HG03196 (cell line): ENCODE results near the gene ADAR.

Experiments
- ATAC-seq: cut with Tn5 transposase; IDR thresholded peaks from one replicate; pipeline ENCODE4 v1.9.1; 2021; ENCODE audit not compliant: unreplicated experiment

Gene ADAR

DNA sequence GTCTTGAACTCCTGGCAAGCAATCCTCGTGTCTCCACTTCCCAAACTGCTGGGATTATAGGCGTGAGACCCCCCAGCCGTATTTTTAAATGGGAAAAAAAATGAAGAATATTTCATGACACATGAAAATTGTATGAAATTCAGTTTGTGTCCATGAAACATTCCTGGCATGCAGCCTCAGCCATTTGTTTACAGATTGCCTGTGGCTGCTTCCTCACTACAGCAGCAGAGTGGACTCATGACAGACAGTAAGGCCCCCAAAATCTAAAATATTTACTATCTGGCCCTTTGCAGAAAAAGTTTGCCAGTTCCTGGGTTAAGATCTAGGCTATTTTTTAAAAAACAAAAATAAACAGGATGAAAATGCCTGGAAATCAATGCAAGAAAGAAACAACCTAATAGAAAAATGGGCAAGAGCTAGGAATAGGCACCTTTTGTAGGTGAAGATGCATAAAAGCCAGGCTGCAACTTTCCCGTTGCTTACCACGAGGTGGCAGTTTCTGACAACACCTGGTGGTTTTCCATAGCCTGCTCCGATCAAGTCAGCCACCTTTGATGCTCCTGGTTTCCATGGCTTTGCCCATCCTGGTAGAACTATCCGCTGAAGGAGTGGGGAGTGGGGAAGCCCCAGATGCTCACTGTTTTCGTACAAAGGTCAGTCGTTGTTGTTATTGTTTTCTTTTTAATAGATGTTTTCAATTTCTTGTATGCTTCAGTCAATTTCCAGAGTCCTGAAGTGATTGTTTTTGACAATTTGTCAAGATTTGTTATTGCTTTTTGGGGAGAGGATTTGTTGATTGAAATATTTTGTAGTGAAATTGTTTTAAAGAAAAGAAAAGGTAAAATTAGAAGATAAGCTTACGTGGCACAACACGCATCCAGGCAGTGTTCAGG is 73.8 kb downstream of the ADAR start:
- ATAC-seq = no peak
